HG03378 (cell line): ENCODE measurements around the gene DNM3.

Experiments
- ATAC-seq: cut with Tn5 transposase; IDR thresholded peaks from one replicate; pipeline ENCODE4 v1.9.1; 2021; ENCODE audit warnings: mild to moderate bottlenecking, moderate library complexity; ENCODE audit not compliant: unreplicated experiment

Gene DNM3

DNA sequence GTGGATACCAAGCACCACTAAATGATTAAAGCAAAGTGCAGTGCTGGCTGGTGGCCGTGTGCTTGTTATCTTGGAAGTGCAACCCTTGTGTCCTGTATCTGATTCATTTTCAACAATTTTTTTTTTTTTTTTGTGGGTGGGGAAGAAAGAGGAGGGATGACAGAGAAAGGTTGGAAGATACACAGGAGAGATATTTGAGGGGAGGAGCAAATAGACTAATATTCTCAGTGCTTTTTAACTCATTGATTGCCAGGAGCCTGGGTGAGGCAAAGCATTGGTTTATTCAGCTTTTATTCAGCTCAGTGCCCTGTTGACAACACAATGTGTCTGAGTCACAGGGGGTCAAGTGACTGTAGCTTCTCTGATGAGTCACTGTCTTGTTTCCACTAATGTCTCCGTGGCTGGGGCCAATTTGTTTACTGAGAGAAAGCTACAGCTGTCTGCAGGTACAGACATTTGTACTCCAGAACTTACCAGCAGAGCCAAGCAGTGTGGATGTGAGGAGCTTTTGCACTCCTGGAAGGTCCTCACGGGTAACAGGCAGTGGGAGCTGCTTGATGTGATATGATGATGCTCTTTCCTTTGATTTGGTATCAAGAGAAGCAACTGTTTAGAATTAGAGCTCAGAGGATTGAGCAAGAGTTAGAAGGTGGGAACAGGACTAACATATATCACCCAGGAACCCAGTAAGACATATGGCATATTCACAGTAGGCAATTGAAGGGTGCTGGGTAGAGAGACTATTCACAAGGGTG lies 23.6 kb upstream of the DNM3 start:
- peak; percentile 81 for ATAC-seq

DNA sequence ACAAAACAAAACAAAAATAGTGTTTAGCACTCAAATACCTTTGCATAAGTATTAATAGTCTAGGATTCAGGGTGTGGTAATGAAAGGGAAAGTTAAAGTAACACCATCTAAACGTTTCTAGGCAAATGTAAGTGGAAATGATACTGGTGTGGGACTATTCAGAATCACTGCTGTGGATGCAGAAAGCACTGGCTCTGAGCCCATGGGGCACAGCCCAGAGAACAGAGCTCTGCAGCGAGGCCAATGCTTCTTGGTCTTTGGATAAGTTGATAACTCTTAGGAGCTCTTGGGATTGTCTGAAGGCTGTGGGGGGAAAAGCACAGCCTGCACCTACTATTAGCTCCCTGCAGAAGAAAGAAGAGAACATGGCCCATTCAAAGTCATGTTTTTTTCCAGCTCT lies 21.4 kb upstream of the DNM3 start:
- ATAC-seq: no peak

DNA sequence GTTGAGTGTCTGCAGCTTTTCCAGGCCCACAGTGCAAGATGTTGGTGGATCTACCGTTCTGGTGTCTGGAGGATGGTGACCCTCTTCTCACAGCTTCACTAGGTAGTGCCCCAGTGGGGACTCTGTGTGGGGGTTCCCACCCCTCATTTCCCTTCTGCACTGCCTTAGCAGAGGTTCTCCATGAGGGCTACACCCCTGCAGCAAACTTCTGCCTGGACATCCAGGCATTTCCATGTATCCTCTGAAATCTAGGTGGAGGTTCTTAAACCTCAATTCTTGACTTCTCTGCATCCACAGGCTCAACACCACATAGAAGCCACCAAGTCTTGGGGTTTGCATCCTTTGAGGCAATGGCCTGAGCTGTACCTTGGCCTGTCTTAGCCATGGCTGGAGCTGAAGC lies 14.3 kb upstream of the DNM3 start:
- no peak for ATAC-seq

DNA sequence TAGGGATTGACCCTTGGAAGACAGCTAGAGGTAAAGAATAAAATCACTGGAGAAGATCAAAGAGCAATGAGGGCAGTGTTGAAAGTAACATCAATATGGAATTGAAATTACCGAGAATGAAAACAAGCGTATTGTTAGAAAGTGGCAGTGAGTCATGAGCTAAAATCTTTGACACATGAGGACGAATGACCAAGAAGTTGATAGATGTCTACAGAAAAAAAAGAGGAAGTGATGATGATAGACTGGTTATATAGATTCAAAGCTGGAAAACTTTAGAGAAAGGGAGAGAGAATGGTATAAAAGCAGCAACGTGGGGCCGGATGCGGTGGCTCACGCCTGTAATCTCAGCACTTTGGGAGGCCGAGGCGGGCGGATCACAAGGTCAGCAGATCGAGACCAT lies 12.5 kb upstream of the DNM3 start:
- no peak for ATAC-seq

DNA sequence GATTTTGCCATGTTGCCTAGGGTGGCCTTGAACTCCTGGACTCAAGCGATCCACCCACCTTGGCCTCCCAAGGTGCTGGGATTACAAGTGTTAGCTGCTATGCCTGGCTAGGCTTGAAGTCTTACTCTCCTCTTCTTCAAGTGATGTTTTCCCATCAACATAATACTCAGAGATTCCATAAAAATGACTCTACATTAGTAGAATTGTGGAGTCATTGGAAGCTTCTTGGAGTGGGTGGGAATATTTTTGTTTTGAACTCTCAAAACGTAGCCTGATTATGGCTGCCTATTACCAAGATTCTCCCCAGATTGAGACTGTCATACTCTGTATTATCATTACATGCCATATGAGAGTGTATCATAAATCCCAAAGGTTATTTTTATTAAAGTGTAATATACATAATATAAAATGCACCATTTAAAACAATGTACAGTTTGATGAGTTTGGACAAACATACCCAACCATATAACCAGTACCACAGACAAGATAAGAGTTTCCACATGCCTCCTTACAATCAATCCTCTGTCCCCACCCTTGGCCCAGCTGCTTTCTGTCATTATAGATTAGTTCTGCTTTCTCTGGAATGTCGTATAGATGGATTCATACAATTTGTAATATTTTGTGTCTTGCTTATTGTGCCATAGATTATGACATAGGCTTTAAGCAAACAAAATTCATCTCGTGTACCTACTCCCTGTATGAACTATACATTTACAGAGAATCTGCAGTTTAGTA lies 8.0 kb upstream of the DNM3 start:
- no peak for ATAC-seq

DNA sequence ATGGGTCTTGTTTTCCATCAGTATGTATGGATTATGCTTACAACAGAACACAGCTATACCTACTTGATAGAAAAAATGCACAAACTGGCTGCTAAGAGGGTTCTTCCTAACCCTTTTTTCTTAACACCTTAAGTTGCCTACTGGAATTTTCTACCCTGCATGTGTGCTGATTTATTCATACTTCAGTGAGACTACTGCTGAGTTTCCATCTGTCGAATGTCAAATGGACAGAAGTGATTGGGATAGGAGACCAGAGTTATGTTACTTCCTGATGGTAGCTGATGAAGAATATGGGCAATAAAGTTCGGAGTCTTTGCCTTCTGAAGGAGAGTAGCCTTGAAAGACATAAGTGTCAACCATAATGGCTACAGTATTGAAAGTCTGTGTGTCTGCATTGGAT lies 6.5 kb upstream of the DNM3 start:
- no peak for ATAC-seq

DNA sequence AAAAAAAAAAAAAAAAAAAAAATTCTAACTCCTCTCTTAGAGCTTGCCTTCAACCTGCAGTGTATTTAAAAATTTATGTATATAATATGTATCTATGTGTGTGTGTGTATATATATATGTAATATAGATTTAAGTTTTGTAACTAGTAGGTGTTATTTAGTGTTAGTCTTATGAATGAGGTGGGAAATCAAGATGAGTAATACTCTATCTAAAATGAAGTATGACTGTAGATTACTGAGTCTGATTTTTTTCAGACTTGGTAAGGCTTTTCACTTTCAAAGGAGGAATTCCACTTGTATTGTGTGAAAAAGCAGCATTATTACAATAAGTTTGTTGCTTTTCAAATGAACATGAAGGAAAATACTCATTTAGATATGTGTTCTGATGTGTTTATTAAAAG lies 5.4 kb upstream of the DNM3 start:
- no peak for ATAC-seq

DNA sequence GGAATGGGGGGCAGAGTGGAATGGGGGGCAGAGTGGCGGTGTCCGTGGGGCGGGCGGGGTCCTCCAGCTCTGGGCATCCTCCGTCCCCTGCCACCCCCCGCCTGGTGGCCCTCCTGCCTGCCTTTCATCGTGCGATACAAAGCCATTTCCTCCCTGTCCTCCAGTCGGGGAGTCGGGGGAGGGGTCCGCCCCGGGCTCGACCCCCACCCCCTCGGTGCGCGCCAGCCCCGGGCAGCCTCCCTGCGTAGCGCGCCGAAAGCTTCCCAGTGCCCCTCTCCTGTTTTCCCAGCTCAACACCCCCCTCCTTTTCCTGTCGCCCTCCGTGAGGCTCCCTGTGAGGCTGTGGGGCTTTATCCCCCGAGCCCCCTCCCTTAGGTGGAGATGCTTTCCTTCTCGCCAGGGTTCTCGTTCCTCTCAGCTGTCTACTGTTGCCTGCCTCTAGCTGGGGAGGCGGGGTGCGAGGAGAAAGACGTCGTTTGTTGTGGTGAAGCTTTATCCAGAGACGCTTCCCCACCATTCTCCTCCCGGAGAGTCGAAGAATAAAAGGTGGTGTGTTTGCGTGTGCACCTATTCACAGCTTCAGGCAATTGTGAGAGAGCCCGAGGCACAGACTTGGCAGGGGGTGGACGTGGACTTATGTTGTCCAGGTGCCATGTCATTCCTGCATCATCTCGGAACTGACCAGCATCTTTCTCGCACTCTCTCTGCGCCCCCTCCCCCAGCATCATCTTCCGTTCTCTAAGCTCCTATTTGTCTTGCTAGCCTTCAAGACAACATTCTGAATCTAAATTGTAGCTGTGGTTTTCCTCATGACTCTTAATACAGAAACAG lies 848 bp downstream of the DNM3 start:
- ATAC-seq: no peak

DNA sequence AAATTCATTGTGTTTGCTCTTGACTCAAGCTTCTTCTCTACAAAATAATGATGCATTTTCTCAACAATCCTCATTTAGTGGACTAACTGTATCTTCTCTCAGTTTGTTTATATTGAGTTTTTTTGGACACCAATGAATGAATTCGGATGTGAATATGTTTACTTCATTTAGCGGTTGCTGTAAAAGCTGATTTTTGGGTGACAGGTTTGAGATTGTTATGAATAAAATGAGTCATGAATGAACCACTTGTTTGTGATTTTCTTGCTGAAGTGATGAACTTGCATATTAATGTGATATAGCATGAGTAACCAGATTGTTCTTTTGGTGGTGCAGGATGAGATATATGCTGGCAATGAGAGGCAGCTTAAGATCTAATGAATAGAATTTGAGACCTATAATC lies 3.1 kb downstream of the DNM3 start:
- ATAC-seq: no peak

DNA sequence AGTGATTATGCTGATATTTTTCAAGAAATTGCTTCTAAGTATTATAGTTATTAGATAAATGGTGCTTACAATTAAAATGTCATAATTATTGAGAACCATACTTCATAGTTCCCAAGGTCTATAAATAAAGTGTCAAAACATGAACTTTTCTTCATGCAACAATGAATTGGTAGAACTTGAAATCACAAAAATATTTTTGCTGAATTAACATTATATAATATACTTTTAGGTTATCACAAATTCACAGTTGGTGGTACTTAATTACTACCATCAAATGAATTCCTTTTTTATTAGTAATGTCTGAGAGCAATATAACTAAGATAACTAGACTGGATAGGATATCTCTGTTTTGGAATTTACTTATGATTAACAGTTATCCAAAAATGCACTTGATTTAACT lies 4.7 kb downstream of the DNM3 start:
- no peak for ATAC-seq

DNA sequence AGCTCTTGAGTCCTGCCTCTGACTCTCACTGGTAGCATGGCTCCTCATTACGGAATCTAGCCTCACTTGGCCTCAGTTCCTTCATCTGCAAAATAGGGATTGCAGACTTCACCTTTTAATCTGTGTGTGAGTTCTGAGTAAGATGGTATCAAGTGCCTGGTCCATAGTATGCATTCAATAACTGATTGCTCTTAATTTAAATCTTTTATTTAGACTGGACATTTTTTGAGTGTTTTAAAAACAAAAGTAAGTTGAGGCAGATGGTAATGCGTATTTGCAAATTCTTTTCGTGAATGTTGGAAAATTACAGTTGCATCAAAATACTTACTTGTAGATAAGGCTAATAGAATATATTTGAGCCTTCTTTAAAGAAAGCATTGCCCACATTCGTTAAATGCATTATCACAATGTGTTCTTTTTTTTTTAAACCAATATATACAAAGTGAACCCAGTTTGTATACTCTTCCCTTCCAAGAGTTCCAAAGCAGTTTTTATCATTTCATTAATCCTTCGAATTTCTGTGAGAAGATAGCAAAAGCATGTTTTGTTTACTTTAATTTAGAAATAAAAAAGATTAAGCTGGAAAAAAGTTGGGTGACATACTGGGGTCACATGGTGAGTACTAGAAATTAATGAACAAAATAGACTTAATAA lies 8.1 kb downstream of the DNM3 start:
- ATAC-seq: no peak

DNA sequence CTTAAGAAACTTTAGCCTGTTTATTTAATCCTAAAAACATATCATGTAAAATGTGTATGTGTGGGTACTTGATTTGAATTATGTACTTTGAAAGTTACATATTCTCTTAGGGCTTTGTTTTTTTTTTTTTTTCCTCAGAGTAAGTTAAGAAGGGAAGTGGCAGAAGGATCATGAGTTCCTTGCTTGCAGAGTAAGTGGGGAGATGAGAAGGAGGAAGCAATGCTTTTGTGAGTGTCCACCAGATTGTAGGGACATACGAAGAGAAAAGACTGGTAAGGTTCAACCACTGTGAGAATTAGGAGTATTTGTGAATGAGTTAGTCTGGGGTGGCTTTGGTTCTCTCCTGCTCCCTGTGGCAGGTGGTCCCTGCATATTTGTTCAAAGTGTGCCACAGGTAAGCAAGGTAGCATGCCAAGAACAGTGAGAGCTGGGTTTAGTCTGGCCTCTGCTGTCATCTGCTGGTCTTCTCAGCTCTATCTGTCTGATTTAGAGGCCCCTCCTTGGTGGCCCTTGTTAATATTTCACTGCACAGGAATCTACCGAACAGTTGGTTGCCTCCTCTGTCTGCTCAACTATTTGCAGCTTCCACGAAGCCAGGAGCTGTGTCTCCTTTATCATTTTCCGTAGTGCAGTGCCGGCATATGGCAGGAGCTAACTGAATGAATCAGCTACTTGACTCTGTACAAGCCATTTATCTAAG lies 9.5 kb downstream of the DNM3 start:
- no peak for ATAC-seq

DNA sequence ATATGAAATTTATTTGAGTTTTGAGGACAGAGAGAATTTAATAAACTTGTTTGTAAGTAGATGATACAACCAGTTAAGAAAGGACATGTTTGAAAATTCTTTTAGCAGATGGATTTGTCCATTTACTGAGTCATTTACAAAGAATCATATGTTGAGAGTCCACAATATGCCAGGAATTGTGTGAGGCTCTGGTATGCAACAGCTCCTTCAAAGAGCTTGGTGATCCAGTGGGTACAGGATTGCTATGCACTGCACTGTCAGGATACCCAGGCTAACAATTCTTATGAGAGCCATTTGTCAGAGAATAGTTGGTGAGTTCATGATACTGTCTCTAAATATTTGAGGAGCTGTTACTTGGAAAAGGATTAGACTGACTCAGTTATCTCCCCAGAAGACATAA lies 11.0 kb downstream of the DNM3 start:
- no peak for ATAC-seq

DNA sequence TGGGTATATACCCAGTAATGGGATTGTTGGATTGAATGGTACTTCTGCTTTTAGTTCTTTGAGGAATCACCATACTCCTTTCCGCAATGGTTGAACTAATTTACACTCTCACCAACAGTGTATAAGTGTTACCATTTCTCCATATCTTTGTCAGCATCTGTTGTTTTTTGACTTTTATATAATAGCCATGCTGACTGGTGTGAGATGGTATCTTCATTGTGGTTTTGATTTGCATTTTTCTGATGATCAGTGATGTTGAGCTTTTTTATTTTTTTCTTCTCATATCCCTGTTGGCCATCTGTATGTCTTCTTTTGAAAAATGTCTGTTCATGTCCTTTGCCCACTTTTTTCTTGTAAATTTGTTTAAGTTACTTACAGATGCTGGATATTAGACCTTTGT lies 14.1 kb downstream of the DNM3 start:
- ATAC-seq: no peak

DNA sequence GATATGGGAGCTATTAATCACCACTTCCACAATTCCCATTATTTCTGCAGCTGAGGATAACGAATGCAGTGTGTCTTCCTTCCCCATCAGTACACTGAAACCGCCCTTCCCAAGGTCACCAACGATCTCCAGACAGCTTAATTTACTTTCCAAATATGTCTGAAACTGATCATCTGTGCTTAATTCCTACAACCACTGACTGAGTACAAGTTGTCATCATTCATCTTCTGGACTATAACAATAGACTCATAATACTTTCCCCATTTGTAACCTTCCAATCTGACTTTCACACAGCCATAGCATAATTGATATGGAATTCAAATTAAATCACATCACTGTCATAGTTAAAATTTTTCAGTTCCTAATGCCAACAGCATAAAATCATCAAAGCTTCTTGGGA lies 17.4 kb downstream of the DNM3 start:
- no peak for ATAC-seq

DNA sequence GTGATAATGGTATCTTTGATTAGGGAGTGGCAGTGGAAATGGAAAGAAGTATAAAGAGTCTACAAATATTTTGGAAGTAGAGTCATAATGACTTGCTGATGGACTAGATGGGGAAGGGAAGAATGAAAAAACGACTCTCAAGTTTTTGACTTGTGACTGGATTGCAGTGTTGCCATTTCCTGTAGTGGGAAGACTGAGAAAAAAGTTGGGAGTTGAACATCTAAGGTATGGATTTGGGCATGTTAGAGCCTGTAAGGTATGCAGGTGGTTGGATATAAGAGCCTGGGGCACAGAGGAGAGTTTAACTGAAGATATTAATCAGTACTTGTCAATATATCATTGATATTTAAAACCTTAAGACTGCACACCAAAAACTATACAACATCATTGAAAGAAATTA lies 19.4 kb downstream of the DNM3 start:
- ATAC-seq: no peak

DNA sequence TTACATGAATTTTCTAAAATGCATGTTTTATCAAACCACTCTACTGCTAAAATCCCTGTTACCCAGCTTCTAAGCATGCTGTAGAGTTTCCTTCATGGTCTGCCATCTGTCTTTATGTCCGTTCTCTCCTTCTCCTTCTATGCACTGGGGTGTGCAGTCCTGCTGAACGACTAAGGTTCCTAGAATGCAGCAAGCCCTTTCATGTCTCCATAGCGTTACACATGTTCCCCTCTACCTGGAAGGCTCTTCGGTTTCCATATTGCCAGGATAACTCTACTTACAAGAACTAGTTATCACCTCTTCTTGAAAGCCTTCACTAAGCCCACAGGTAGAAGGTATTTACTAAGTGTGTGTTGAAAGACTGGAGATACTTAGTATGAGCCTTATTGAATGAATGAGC lies 22.2 kb downstream of the DNM3 start:
- ATAC-seq: no peak

DNA sequence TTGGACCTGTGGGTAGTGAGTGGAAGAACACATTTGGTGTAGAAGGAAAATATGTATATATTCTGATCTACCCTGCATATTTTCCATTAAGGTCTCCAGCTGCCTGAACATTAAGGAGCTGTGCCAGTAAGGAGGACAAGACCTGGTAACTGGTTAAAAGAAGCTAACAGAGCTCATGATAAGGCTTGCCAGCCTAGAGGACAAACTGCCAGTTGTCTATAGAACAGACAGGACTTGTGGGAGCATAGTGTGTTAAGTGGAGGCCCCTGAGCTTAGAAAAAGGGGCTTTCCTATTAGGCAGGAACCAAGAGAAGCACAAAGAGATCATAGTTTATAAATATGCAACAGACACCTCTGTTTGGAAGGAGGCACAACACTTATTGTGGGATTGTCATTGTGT lies 23.0 kb downstream of the DNM3 start:
- no peak for ATAC-seq

DNA sequence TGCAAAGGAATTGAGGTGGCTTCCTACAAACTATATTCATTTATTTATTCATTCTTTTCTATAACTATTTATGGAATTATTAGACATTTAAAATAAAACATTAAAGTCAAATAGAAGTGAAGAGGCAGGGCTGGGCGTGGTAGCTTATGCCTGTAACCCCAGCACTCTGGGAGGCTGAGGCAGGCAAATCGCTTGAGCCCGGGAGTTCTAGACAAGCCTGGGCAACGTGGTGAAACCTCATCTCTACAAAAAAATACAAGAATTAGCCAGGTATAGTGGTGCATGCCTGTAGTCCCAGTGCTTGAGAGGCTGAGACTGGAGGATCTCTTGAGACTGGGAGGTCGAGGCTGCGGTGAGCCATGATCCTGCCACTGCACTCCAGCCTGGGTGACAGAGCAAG lies 23.8 kb downstream of the DNM3 start:
- no peak for ATAC-seq

DNA sequence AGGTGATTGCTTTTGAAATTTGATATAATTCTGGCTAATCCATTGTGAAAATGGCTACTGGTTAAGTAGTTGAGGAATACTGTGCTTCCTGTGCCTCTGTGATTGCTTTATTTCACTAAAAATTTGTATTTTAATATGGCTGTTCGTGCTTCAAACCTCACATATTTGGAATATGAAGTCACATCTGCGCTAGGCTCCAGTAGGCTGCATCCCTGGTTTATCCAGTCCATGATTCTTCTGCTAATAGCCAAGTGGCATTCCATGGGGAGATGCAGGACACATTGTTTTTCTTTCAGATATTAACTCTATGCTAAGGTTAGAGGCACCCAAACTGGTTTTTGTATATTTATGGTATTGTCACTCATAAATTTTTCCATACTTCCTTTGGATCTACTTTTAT lies 25.9 kb downstream of the DNM3 start:
- ATAC-seq: no peak
